GM03348 (cell line): Measurements from ENCODE around the gene CACNA2D3.
"Not testable (repeated sequence)": the region's sequence is repeated elsewhere in the genome, so short reads cannot be mapped to it uniquely, and the experiment has no call there.

ENCODE experiments used
- DNase-seq: peaks from one replicate; pipeline ENCODE4 v3.0.0; 2012; ENCODE audit warnings: low spot score

Gene CACNA2D3

GRCh38 chr3:55085231-55085630 is 962.9 kb downstream of the CACNA2D3 start:
- DNase-seq, result no peak

- DNase-seq, result peak; percentile 18
Observed at GRCh38 chr3:55089211-55089610, 966.9 kb downstream of the CACNA2D3 start.

- DNase-seq, result no peak
Observed at GRCh38 chr3:55090291-55090690, 967.9 kb downstream of the CACNA2D3 start.

- no peak for DNase-seq
Observed at GRCh38 chr3:55090746-55091145, 968.4 kb downstream of the CACNA2D3 start.

- DNase-seq, result peak; percentile 70
Observed at GRCh38 chr3:55091381-55092225, 969.3 kb downstream of the CACNA2D3 start.

- DNase-seq, result no peak
Observed at GRCh38 chr3:55094676-55095075, 972.3 kb downstream of the CACNA2D3 start.

- DNase-seq, result peak; percentile 21
Observed at GRCh38 chr3:55097441-55097840, 975.1 kb downstream of the CACNA2D3 start.

- no peak for DNase-seq
Observed at GRCh38 chr3:55105647-55106046, 983.3 kb downstream of the CACNA2D3 start.

GRCh38 chr3:55107187-55107586 is 984.8 kb downstream of the CACNA2D3 start:
- no peak for DNase-seq

- DNase-seq, result not testable (repeated sequence)
Observed at GRCh38 chr3:55111906-55112305, 989.6 kb downstream of the CACNA2D3 start.

GRCh38 chr3:55118451-55118850 is 996.1 kb downstream of the CACNA2D3 start:
- DNase-seq, result no peak

GRCh38 chr3:55119268-55119667 is 996.9 kb downstream of the CACNA2D3 start:
- no peak for DNase-seq

GRCh38 chr3:55122312-55122711 is 1000.0 kb downstream of the CACNA2D3 start:
- DNase-seq, result no peak
